HEK293 (cell line): ENCODE data around the gene ZFR.

Source experiments
- CTCF ChIA-PET: fragments of 350-600 bp; formaldehyde crosslinking; extraction: SDS; loops from one replicate; lab custom pipeline; 2021; ENCODE audit warnings: antibody characterized with exemption; lab: Yijun Ruan, JAX
- POLR2A ChIA-PET: fragments of 300-600 bp; formaldehyde crosslinking; extraction: SDS; loops from one replicate; lab custom pipeline; 2020; ENCODE audit warnings: antibody characterized with exemption, inconsistent platforms; lab: Yijun Ruan, JAX
- H3K27ac ChIP-seq: fragments of 200-500 bp; sonication (Bioruptor generic); 2 replicates; pipeline ENCODE4 v1.5.1; 2014; ENCODE audit warnings: low read depth, low read length, control low read depth, inconsistent platforms; ENCODE audit errors: extremely low read depth
- H3K36me3 ChIP-seq, 2 experiments: fragments of 200-500 bp in 1 of 2; sonication (Bioruptor generic) in 1 of 2; 1 replicate in 1 of 2; 2 replicates in 1 of 2; pipeline ENCODE4 v1.5.1; 2014 to 2017; ENCODE audit warnings: inconsistent platforms in 2 of 2, low read length in 2 of 2; ENCODE audit not compliant: control insufficient read depth in 2 of 2, insufficient read depth in 1 of 2
- H3K4me1 ChIP-seq: fragments of 200-500 bp; sonication (Bioruptor generic); 2 replicates; pipeline ENCODE4 v1.5.1; 2014; ENCODE audit warnings: mild to moderate bottlenecking, low read length, inconsistent platforms; ENCODE audit not compliant: control insufficient read depth, insufficient read depth
- H3K4me3 ChIP-seq: 2 replicates; pipeline ENCODE4 v1.5.1; 2011; ENCODE audit warnings: low read depth, mild to moderate bottlenecking, control low read depth, low read length, moderate library complexity
- H3K9me3 ChIP-seq: fragments of 200-500 bp; sonication (Bioruptor generic); 2 replicates; pipeline ENCODE4 v1.5.1; 2014; ENCODE audit warnings: low read depth, low read length, inconsistent platforms; ENCODE audit not compliant: control insufficient read depth, insufficient read depth
- AEBP2 ChIP-seq: fragments of 450-650 bp; formaldehyde crosslinking; IDR thresholded peaks from 2 replicates; pipeline ENCODE4 v1.5.1; 2016; ENCODE audit warnings: missing biosample characterization, missing genetic modification characterization, borderline replicate concordance
- FEZF1 ChIP-seq: fragments of 450-650 bp; formaldehyde crosslinking; IDR thresholded peaks from 2 replicates; pipeline ENCODE4 v1.5.1; 2016; ENCODE audit warnings: missing biosample characterization, missing genetic modification characterization
- GLI2 ChIP-seq: fragments of 450-650 bp; formaldehyde crosslinking; IDR thresholded peaks from 2 replicates; pipeline ENCODE4; 2017; ENCODE audit warnings: missing biosample characterization, missing genetic modification characterization, low read depth, borderline replicate concordance
- KLF10 ChIP-seq: fragments of 450-650 bp; IDR thresholded peaks from 2 replicates; pipeline ENCODE4 v1.5.1; 2018; ENCODE audit warnings: missing biosample characterization, mild to moderate bottlenecking, missing genetic modification characterization
- PATZ1 ChIP-seq: fragments of 450-650 bp; formaldehyde crosslinking; IDR thresholded peaks from 2 replicates; pipeline ENCODE4 v1.5.1; 2016; ENCODE audit warnings: missing biosample characterization, missing genetic modification characterization
- TRIM28 ChIP-seq: IDR thresholded peaks from 2 replicates; pipeline ENCODE4 v1.6.1; 2011; ENCODE audit warnings: low read length, control low read depth, borderline replicate concordance
- ZBTB6 ChIP-seq: fragments of 450-650 bp; formaldehyde crosslinking; IDR thresholded peaks from 2 replicates; pipeline ENCODE4 v1.5.1; 2017; ENCODE audit warnings: missing biosample characterization, missing genetic modification characterization
- ZBTB7A ChIP-seq: fragments of 450-650 bp; formaldehyde crosslinking; IDR thresholded peaks from 2 replicates; pipeline ENCODE4 v1.5.1; 2016; ENCODE audit warnings: low read depth, missing biosample characterization, missing genetic modification characterization
- ZNF114 ChIP-seq: fragments of 450-650 bp; formaldehyde crosslinking; IDR thresholded peaks from 2 replicates; pipeline ENCODE4 v1.5.0; 2017; ENCODE audit warnings: missing biosample characterization, missing genetic modification characterization
- ZNF148 ChIP-seq: fragments of 450-650 bp; formaldehyde crosslinking; IDR thresholded peaks from 2 replicates; pipeline ENCODE4 v1.5.0; 2017; ENCODE audit warnings: missing biosample characterization, missing genetic modification characterization, borderline replicate concordance
- ZNF157 ChIP-seq: fragments of 450-650 bp; formaldehyde crosslinking; IDR thresholded peaks from 2 replicates; pipeline ENCODE4 v1.5.1; 2016; ENCODE audit warnings: missing biosample characterization, missing genetic modification characterization
- ZNF266 ChIP-seq: fragments of 450-650 bp; formaldehyde crosslinking; IDR thresholded peaks from 2 replicates; pipeline ENCODE4 v1.5.1; 2016; ENCODE audit warnings: missing biosample characterization, missing genetic modification characterization, low read depth
- ZNF280C ChIP-seq: fragments of 450-650 bp; formaldehyde crosslinking; IDR thresholded peaks from 2 replicates; pipeline ENCODE4 v1.5.1; 2016; ENCODE audit warnings: missing biosample characterization, missing genetic modification characterization
- ZNF596 ChIP-seq: fragments of 450-650 bp; IDR thresholded peaks from 2 replicates; pipeline ENCODE4 v1.5.0; 2018; ENCODE audit warnings: missing biosample characterization, mild to moderate bottlenecking, missing genetic modification characterization, moderate library complexity
- ZNF621 ChIP-seq: fragments of 450-650 bp; formaldehyde crosslinking; IDR thresholded peaks from 2 replicates; pipeline ENCODE4 v1.5.1; 2017; ENCODE audit warnings: missing biosample characterization, missing genetic modification characterization
- ZNF639 ChIP-seq: fragments of 450-650 bp; formaldehyde crosslinking; IDR thresholded peaks from 2 replicates; pipeline ENCODE4 v1.5.1; 2016; ENCODE audit warnings: missing biosample characterization, missing genetic modification characterization
- ZNF670 ChIP-seq: fragments of 450-650 bp; formaldehyde crosslinking; IDR thresholded peaks from 2 replicates; pipeline ENCODE4 v1.5.1; 2016; ENCODE audit warnings: missing biosample characterization, missing genetic modification characterization, low read depth
- ZNF791 ChIP-seq: fragments of 450-650 bp; formaldehyde crosslinking; IDR thresholded peaks from 2 replicates; pipeline ENCODE4 v1.5.1; 2016; ENCODE audit warnings: missing biosample characterization, missing genetic modification characterization

Gene ZFR

GRCh38 chr5:32434221-32434620 is 10.3 kb downstream of the ZFR start:
- POLR2A ChIA-PET, result no interaction called here
- CTCF ChIA-PET, result no interaction called here

More at GRCh38 chr5:32434221-32434620, 10.3 kb downstream of the ZFR start:
- H3K4me3 ChIP-seq, result no peak overlapping the region
- no peaks in the 10 kb centered on the region for H3K9me3 ChIP-seq
- no peak for TF ChIP-seq ZNF114 (tag by site-specific recombination)
- no peak for TF ChIP-seq ZNF148 (tag by site-specific recombination)
- TF ChIP-seq ZBTB7A (tag by site-specific recombination), result no peak
- no peak for TF ChIP-seq ZNF280C (tag by site-specific recombination)
- no peak for TF ChIP-seq ZNF639 (tag by site-specific recombination)
- no peak for TF ChIP-seq AEBP2 (tag by site-specific recombination)
- no peak for TF ChIP-seq TRIM28
- no peak for TF ChIP-seq ZNF791
- no peak for TF ChIP-seq ZNF596 (tag by site-specific recombination)
- no peak for TF ChIP-seq ZNF157 (tag by site-specific recombination)
- TF ChIP-seq FEZF1 (tag by site-specific recombination), result no peak
- no peak for TF ChIP-seq GLI2 (tag by site-specific recombination)
- TF ChIP-seq ZNF670, result no peak
- TF ChIP-seq ZNF621 (tag by site-specific recombination), result no peak
- TF ChIP-seq PATZ1 (tag by site-specific recombination), result no peak
- no peak for TF ChIP-seq ZNF266 (tag by site-specific recombination)
- no peak for TF ChIP-seq KLF10 (tag by site-specific recombination)
- no peak for TF ChIP-seq ZBTB6 (tag by site-specific recombination)
- no peak overlapping the region for H3K27ac ChIP-seq
- H3K36me3 ChIP-seq, result peaks cover 13 to 18% of the 10 kb centered on the region in 2 experiments
- peaks cover 25% of the 10 kb centered on the region for H3K4me1 ChIP-seq
